Uterus (tissue), 2 donors: ENCODE measurements around the gene TTC12.

ENCODE experiments used
- CTCF ChIP-seq, 4 experiments: fragments of 200-600 bp in 2 of 4; fragments of 450-650 bp in 2 of 4; sonication (generic) in 2 of 4; IDR thresholded peaks; one replicate each; pipeline ENCODE4 v1.5.1; 2016 to 2019; ENCODE audit warnings: antibody characterized with exemption in 4 of 4, mild to moderate bottlenecking in 2 of 4, moderate library complexity in 1 of 4
- POLR2A ChIP-seq, 2 donors: fragments of 450-650 bp; IDR thresholded peaks; one replicate each; pipeline ENCODE4 v1.6.1; 2016; ENCODE audit warnings: antibody characterized with exemption in 2 of 2, mild to moderate bottlenecking in 1 of 2, moderate library complexity in 1 of 2

GRCh38 chr11:113313601-113314000, 782 bp upstream of the TTC12 start:
- TF ChIP-seq CTCF (IDR thresholded peaks at IDR 0.05) (no peak), POLR2A (IDR thresholded peaks at IDR 0.05) (no peak)
